ENCODE results near the gene TMEM144.
A peak's percentile ranks its signal among the peaks of the same experiment; 100 is the strongest.

The TMEM144 gene

DNA sequence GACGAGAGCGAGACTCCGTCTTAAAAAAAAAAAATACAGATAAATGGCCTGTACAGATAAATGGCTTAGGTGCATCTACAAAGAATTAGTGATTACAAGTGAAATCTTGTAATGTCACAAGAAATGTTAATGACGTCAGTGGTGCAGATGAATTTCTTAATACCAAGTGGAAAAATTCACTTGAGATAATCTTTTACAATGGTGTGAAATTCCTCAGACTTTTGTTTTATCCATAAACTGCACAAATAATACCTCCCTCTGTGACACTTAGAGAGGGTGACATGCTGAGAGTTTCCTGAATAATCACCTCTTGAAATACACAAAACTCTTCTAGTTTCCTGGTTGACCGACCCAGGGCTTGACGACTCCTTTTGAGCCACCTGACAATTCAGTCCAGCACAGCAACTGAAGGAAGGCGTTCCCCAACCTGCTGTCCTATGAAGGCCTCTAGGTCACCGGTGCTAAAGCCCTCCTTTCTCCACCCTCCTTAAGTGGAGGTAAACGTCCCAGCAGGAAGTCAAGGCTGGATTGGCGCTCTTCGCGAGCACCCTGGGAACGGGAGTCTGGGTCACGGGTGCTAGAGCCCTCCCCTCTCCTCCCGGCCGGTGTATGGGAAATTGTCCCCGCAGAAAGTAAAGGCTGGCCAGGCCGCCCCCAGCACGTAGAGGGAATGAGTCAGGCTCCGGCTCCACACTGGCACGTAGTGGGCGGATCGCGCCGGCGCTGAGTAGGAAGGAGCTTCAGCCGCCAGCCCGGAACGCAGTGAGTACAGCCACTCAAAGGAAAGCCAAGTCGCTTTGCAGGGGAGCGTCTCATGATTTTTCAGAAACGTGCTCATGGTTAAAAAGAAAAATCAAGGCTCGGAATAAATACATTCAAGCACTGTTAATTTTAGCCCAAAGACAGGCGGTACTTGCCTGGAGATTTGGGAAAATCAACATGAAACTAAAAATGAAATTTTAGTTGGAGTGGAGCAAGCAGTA, at the start of gene TMEM144:
Gene TMEM144, plus strand, starts transcription at position 662 of the 983 bp plus-strand sequence. CDS start 2,182 bp downstream, outside the sequence.
- peak; percentile 93 for DNase-seq (ENCODE audit: low spot score)

DNA sequence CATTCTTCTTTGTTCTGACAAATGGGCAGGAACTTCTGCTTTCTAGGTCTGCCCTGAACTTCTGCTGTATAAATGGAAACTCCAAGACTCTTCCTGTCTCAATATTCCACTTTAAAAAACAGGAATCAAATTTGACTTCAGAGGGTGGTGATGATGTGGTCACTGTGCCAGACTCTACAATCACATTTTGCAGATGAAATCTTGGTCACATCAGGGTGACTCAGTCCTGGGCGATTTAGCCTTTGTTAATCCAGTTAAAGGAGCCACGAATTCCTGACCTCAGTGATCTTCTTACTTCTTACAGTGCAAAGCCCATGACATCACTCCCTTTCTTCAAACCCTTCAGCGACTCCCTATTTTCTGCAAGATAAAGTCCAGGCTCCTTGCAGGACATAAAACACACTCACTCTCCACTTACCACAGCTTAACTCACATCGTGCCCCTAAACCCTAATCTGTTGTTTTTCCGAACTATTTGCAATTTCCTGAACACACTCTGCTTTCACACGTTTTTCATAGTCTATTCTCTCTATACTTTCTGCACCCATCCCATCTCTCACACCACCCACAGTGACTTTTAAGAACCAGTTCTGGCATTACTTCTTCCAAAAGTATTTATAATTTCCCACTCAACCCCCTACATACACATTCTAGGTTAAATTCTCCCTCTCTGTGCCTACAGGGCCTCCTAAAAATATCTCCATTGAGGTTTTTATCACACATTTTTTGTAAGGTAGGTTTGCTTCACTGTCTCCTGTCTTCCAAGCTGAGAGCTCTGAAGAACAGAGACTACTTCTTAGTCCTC, 48.5 kb upstream of the TMEM144 start:
- DNase-seq (ENCODE audit: low spot score) = peak; percentile 58

DNA sequence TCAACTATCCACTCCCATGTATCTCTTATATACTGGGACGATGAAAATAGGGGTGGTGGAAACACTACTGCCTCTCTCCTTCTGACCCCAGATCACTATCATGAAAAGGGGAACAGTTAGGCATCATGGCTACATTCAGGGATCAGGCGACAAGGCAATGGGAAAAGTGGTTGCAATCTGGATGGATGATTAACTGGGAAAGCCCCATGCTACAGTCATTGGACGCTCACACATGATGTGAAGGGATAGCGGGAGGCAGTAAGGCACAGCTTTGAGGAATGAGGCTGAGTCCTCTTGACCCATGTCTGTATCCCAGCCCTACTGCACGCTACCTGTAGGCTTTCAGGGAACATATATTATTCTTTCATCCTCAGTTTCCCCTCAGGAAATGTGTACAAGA, 47.7 kb upstream of the TMEM144 start:
- no peak for DNase-seq (ENCODE audit: low spot score)

DNA sequence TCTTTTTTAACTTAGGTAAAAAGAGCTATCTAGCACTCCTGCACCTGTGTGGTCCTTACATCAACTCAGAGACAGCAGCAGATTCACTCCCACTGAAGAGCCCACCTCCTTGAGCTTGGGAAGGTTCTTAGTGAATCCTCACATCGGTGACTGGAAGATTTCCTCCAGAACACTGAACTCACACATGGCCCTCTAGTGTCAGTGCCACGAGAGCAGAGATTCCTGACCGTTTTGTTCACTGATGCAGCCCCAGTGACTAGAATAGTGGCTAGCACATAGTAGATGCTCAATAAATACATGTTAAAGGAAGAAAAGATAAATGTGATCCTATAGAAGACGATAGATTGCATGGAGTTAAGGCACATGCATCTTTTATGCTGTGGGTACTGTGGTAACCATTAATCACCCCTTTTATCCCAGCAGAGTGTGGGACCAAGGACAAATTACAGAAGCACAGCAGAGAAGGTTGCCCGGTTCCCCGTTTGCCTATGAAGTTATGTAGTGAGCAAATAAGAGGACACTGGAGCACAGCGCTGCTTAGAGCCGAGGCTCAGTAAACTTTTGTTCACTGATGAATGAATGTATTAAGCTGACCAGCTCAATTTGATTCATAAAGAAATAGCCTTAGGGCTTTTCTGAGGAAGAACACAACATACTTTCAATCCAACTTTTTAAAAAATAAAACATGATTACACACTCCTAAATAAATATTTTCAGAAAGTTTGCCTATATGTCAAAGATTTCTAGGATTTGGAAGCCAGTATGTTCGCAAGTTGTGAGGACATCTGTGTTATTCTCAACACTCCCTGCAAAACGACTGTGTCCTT, 46.1 kb upstream of the TMEM144 start:
- DNase-seq (ENCODE audit: low spot score) = peak; percentile 47

DNA sequence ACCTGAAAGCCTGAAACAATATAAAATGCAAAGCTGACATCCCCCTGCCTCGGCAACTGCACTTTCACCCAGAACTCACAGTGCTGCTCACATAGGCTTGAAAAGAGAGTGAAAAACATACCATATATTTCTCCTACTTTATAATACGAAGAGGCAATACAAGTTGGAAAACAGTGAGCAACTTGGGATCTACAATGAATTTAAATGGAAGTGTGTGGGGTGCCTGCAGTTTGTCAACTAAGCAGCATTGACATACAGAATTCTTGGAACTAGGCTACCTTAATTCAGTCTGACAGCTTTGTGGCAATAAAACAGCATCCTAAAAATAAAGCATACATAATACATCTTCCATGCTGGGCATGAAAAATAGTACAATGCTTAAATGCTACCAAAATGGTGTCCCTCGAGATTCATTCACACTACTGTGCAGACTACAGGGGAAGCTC, 45.5 kb upstream of the TMEM144 start:
- no peak for DNase-seq (ENCODE audit: low spot score)

DNA sequence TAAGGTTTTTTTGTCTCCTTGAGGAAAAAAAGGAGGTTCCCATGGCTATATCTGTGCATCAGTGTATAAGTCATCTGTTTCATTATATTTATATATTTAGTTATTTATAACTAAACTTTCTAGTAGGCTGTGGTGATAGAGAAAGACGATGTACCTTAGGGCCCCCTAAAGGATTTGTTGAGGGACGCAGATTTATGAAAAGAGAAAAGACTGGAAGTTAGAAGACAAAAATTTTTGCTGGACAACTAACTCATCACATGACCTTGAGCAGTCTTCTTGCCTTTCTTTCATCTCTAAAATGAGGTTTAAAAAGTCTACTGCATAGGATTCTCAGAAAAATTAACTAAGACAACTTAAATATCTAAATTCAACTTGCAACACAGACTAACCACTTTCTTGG, 43.6 kb upstream of the TMEM144 start:
- no peak for DNase-seq (ENCODE audit: low spot score)

DNA sequence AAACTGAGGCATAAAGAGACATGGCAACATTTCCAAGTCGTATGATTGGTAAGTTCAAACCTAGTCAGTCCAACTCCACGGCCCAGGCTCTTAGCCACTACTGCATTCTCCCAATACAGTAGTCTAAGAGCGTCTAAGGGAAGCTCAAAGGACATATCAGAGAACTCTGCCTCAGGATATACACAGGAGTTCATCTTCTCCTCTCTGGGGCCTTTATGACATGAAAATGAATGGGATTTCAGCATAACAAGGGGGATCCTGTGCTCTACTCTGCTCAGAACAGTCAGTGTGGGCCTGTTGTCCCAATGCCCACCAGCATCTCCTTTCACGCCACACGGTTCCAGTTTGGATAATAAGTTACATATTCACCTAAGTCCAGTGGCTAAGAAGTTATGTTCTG, 41.7 kb upstream of the TMEM144 start:
- DNase-seq (ENCODE audit: low spot score) = no peak

DNA sequence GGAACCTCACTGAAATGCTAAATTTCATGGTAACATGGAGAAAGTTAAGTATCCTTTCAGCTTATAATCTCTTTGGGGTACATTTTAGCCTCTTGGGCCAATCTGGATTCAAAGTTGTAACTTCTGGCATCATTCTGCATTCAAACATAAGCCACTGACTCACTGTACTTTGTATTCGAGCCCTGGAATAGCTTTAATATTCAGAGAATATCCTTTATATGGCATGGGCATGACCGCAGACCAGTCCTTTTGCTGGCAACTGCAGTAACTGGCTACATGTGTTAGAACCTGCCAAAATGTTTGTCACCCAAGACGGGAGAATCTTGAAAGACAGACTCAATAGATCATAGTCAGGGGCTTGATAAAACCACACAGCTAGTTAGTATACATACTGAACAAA, 40.8 kb upstream of the TMEM144 start:
- DNase-seq (ENCODE audit: low spot score) = no peak

DNA sequence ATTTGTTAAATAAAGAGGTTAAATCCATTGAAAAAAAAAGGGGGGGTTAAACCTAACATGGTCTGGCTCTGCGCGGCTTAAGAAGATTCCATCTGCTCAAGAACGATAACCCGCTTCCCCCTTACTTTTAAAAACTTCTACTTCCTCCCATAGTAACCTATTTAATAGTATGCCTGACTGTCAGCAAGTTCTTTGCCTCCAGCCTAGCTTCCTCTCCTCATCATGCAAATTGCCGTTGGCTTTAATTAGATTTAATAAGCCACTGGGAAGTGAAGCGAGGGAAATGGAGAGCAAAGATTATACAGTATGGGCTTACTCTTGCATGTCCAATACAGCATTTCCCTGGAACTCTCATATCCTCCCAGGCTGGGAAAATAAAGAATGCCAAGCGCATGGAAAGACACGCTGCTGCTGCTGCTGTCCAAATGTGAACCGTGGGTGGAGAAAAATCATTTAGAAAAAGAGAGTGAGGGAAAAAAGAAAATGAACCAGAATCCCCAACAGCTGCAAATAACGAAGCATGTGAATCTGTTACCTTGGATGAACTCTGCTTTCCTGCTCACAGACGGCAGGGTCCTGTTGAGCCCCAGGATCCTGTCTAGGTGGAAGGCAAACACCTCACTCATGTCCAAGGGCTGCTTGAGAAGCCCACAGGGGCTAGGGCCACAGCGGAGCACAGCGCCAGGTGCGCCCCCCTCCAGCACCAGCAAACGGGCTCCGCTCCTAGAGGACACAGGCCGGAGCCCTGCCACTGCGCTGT, 40.2 kb upstream of the TMEM144 start:
- DNase-seq (ENCODE audit: low spot score) = no peak

DNA sequence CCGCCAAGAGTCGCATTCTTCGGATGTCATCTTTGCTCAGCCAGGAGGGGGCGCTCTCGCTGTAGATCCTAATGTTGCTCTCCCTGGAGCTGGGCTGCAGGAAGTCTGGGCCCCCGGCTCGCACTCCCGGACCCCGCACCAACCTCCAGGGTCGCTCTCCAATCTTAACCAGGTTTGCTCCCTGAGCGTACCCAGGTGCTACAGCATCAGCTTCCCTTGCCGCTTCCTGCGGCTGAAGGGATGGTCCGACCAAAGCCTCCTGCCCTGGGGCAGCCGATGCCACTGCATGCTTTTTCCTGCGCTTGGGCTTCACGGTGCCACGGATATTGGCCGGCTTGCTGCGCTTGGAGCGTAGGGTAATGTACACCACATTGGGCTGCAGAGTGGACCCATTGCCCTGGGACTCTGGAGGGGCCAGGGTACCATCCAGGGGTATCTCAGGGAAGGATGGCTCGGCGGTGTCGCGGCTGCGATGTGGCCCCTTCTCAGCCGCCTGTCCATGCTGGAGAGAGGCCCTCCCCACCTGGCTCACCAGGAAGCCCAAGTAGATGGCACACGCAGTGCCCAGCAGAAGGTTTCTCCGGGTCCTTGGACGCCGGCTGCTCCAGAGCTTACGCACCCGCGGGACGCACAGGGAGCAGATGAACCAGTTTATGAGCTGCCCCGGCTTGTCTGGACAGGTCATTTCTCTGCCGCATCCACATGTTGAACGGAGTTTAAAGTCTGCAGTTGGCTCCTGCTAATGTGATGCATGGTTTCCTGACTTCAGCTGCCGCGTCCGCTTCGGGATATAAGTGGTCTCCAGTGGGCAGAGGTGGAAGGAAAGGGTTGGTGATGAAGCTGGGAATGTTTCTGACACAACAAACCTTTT, 39.4 kb upstream of the TMEM144 start:
- no peak for DNase-seq (ENCODE audit: low spot score)

DNA sequence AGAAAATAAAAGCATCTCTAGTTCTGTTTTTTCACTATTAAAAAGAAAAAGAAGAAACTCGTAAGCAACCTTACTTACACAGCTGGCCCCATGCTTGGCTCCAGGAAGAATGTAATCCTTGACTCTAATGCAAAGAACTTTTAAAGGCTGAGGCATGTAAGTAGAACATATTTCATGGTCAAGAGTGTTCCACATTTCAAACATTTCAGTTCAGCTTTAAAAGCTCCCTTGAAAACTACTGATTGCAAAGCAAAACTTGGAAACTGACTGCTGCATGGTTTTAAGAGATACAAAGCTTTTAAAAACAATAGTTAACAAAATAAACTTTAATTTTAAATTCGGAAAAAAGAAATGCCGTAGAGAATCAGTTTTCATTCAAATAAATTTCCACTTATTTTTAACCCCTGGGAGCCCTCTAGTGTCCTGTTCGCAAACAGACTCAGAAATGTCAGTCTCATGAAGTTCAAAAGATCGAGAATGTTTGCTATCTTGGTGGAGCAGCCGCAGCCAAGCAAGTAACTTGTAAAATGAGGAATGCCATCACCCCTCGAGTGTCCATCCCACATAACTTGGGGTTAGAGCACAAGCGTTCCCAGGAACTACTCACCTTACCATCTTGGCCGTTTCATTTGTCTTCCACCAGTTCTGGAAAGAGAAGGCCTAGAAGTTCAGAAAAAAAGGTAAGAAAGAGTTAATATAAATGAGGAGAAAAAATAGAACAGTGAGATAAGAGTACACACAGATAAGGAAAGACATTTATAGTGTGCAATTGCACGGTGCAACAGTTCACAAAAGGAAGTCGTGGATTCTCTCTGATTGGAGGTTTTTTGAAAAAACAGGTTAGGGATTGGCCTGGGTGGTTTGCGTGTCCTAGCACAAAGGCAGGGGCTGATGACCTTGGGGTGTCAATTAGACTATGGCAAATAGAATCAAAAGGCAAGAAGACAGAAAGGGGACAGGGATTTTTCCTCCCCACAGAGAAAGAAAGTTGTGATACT, 37.7 kb upstream of the TMEM144 start, which contains the start of gene GASK1B:
Gene GASK1B, minus strand, starts transcription at position 765 of the 998 bp plus-strand sequence. CDS start 1,650 bp downstream, outside the sequence.
- no peak for DNase-seq (ENCODE audit: low spot score)

DNA sequence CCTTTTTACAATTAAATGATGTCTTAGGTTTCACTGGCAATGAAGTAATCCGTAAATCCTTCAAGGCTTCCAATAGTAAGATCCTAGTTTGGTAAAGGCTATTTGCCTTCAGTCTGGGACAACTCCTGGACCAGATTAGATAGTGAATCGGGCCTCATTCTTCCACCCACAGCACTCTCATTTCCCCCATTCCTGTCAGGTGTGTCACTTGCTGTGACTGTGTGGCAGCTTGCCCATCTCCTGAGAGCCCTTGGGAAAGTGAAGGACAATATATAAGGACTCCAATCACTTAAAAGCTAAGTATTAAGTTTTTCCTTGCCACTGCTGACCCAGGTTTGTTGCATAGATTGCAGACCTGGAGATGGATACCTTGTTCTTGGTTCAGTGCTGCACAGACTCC, 34.2 kb upstream of the TMEM144 start:
- no peak for DNase-seq (ENCODE audit: low spot score)

DNA sequence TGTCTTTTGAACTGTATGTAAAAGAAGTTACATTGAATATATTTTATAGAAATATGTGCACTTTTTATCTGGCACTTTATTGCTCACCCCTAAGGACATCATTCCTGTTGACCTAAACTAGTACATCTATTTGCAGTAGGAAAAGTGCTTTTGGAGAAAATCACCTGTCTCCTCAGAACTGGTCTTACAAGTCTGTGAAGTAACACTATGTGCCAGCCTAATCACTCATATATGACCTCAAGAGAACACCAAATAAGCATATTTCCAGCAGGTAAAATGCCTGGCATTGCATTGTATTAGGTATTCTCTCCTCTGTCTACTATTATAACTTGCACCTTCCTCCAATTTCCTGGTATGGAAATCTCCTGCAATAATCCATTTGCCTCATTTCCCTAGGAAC, 33.5 kb upstream of the TMEM144 start:
- DNase-seq (ENCODE audit: low spot score) = no peak

DNA sequence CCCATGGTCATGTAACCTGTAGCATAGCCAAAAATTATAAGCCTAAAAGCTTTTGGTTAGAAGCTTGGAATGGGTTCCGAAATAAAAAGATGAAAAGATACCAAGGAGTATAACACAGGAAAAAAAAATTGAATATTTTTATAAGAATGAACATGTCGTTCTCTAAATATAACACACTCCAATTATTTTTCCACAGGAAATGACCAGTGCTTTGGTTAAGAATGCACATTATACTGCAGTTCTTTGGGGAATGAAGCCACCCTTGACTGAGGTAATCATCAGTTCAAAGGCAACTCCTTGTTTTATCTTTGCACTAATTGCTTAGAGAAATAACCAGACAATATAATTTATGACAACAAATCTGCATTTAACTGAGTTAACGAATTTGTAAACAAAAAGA, 30.8 kb upstream of the TMEM144 start:
- DNase-seq (ENCODE audit: low spot score) = no peak

DNA sequence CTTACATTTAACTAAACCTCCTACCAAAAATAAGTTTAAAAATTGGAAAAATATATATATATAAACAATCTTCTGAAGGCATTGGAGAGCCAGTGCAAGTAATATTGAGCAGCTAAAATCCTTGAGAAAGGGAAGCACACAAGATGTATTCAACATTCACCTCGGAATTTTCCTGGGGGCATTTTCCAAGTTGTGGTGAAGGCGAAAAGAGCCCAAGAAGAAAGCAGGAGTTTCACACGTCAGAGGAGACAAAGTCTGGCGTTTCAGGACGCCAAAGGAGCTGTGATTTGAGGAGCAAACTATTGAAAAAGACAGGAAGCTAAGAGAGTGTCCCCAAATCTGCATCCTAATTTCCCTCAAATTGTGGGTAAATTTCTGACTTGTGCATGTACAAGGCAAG, 28.4 kb upstream of the TMEM144 start:
- DNase-seq (ENCODE audit: low spot score) = no peak

DNA sequence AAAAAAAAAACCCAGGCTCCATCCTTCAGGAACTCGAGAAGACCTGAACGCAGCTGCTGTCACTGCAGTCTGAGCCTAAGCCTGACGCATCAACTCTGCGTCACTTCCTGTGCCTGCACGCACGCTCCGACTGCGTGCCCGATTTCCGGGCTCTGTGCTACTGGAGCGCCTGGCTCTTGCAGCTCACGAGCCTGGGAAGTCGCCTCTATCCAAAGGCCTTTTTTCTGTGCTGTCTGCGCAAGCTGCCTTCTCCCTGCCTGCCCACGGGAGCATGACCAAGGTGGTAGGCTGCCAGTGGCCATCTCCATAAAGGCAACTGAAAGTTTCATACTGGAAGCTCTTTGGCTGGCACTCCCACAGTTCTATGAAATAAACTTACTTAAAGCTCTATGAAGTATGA, 27.6 kb upstream of the TMEM144 start:
- no peak for DNase-seq (ENCODE audit: low spot score)

DNA sequence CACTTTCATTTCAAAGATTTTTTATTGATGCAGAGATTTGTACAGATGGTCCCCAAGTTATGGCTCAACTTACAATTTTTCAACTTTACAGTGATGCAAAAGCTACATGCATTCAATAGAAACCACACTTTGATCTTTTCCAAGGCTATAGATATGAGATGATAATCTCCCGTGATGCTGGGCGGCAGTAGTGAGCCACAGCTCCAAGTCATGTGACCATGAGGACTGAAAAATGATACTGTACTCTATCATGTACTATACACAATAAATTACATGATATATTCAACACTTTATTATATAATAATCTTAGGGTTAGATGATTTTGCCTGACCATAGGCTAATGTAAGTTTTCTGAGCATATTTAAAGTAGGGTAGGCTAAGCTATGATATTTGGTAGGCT, 23.5 kb upstream of the TMEM144 start:
- no peak for DNase-seq (ENCODE audit: low spot score)

DNA sequence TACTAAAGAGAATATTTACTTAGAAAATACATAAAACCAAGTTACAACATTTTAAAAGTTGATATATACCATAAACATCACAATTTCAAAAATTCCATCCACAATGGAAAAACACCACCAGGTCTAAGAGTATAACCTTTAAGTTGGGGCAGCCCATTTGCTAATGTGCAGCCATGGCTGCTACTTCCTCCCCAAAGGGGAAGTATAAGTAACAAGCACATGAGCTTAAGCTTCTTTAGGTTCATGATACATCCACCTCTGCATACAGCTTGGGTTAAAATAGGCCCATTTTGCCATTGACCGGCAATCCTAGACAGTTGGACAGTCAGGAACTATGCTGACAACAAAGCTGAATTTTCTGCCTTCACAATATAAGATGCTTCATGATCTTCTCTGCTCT, 20.9 kb upstream of the TMEM144 start:
- no peak for DNase-seq (ENCODE audit: low spot score)

DNA sequence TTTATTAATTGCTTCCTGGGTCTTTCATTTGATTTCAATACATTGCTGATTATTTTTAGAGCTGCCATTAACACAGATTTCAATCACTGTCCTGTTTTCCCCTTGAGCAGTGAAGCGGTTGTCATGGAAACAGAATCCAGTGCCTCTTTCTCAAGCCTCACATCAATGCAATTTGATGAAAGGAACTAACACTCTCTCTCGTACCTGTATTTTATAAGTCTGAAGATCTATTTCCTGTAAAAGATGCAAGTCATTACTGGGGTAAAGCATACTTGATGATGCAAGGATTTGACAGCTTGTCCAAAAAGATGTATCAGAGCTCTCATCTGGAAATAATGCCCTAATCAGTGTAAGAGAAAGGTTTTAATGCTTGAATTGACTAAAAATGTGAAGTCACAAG, 19.6 kb upstream of the TMEM144 start:
- no peak for DNase-seq (ENCODE audit: low spot score)

Measured in putamen (tissue), 1 donor.